ENCODE data around the gene CYP46A1. TPM values are rescaled to one million over a fixed set of nuclear protein-coding genes. Genes with fewer than 3 reads are reported as not detected.

CYP46A1 gene
- total RNA-seq, 1 donor from 2014 or later, result 1.1 TPM

DNA sequence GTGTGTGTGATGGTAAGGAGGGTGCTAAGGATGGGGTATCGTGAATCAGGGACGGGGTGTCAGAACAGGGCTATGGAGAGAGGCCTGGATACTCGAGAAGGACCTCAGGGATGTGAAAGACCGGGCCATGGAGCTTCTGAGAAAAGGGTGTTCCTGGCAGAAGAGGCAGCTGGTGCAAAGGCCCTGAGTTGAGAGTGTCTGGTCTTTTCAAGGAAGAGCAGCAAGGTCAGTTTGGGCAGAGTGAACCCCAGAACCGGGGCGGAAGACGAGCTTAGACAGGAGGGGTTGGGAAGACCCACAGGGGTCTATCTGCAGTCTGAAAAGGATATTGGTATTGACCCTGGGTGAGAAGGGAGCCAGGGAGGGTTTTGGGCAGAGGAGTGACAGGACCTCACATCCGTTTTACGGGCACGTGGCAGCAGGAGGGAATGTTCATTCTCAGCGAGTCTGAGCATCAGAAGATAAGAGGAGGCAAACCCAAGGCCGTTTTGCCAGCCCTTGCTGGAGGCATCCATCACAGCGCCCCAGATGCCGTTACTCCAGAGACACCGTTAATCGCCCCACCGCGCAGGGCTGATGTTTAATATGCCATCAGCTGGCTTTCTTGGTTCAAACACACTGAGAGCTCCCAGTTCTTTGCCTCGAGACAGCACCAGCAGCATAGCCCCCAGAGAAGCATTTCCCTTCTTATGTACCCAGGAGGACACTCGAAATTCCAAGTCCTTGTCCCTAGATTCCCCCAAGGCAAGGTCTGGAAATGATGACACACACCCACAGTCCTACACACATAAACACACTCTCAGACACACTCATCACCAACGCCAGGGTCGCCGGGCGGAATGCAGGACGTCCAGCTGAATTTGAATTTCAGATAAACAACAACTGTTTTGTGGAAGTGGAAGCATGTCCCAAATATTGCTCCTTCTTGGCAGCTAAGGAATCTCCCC lies 67.7 kb downstream of the CYP46A1 start:
- Histone ChIP-seq H3K27ac (no peak overlapping the region), H3K4me3 (no peak overlapping the region), H3K9ac (no peak overlapping the region), H3K9me3 (ENCODE audit: low read depth) (no peaks in the 10 kb centered on the region), H3F3A (ENCODE audit: low read depth) (peaks cover 21% of the 10 kb centered on the region), H3K4me2 (no peak overlapping the region), H2AFZ (replicated peaks) (no peak overlapping the region), H3K27me3 (no peaks in the 10 kb centered on the region), H3K79me2 (ENCODE audit: low read depth) (no peaks in the 10 kb centered on the region), H3K36me3 (no peaks in the 10 kb centered on the region), H3K4me1 (peaks cover 22% of the 10 kb centered on the region), H4K20me1 (ENCODE audit: low read depth) (no peaks in the 10 kb centered on the region)
- no peaks in the 10 kb centered on the region for H3K9me3 Mint-ChIP-seq
- H3K4me3 Mint-ChIP-seq, result no peak overlapping the region
- peaks cover 26% of the 10 kb centered on the region for H3K4me1 Mint-ChIP-seq
- peaks cover 19% of the 10 kb centered on the region for H3K27me3 Mint-ChIP-seq (ENCODE audit: insufficient read depth, low read depth)
- no peak for DNase-seq (ENCODE audit: low spot score)
- TF ChIP-seq, protein P1, sequence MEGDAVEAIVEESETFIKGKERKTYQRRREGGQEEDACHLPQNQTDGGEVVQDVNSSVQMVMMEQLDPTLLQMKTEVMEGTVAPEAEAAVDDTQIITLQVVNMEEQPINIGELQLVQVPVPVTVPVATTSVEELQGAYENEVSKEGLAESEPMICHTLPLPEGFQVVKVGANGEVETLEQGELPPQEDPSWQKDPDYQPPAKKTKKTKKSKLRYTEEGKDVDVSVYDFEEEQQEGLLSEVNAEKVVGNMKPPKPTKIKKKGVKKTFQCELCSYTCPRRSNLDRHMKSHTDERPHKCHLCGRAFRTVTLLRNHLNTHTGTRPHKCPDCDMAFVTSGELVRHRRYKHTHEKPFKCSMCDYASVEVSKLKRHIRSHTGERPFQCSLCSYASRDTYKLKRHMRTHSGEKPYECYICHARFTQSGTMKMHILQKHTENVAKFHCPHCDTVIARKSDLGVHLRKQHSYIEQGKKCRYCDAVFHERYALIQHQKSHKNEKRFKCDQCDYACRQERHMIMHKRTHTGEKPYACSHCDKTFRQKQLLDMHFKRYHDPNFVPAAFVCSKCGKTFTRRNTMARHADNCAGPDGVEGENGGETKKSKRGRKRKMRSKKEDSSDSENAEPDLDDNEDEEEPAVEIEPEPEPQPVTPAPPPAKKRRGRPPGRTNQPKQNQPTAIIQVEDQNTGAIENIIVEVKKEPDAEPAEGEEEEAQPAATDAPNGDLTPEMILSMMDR (IDR thresholded peaks at IDR 0.05), result no peak
- TF ChIP-seq EZH2 (IDR thresholded peaks at IDR 0.05) (no peak), EZH2phosphoT487 (IDR thresholded peaks at IDR 0.05) (no peak)
- H3K27ac Mint-ChIP-seq, result peak overlapping the region; percentile 85
- H3K36me3 Mint-ChIP-seq, result no peaks in the 10 kb centered on the region

DNA sequence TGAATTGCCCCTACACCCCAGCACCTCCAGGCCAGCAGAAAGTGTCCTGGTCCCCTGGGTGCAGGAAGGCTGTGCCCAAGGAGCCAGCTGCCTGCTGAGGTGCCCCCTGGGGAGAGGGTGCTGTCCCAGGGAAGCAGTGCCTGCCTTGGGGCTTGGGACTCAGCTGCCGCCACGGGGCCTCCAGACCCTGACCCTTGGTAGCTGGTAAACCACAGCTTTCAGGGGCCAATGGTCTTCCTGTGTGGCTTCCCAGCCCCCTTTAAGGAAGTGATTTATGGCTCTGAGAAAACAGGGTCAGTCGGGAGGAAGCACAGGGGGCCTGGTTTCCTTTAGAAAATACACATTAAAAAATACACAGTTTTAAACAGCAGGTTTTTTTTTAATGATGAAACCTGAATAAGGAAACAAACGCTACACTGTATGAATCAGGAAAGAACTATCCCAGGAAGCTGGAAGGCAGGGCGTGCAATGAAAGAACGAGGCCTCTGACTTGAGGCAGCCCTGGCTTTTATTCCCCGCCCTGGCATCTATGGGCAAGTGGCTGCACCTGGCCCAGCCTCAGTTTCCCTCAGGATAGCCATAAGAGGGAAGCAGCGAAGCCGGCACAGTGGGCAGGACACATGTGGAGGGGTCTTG lies 68.5 kb downstream of the CYP46A1 start:
- DNase-seq (ENCODE audit: low spot score), result no peak
- H2AFZ ChIP-seq (replicated peaks), result no peak overlapping the region
- no peaks in the 10 kb centered on the region for H3K27me3 ChIP-seq
- peaks cover 22% of the 10 kb centered on the region for H3K4me1 ChIP-seq
- Mint-ChIP-seq H3K9me3 (no peaks in the 10 kb centered on the region), H3K36me3 (no peaks in the 10 kb centered on the region), H3K27me3 (ENCODE audit: insufficient read depth, low read depth) (peaks cover 19% of the 10 kb centered on the region), H3K4me1 (peaks cover 26% of the 10 kb centered on the region), H3K27ac (no peak overlapping the region), H3K4me3 (no peak overlapping the region)
- H3K9ac ChIP-seq, result no peak overlapping the region
- no peak overlapping the region for H3K4me3 ChIP-seq
- H3K79me2 ChIP-seq (ENCODE audit: low read depth), result no peaks in the 10 kb centered on the region
- H3K36me3 ChIP-seq, result no peaks in the 10 kb centered on the region
- no peak overlapping the region for H3K4me2 ChIP-seq
- peaks cover 21% of the 10 kb centered on the region for H3F3A ChIP-seq (ENCODE audit: low read depth)
- H3K9me3 ChIP-seq (ENCODE audit: low read depth), result no peaks in the 10 kb centered on the region
- H4K20me1 ChIP-seq (ENCODE audit: low read depth), result no peaks in the 10 kb centered on the region
- TF ChIP-seq, protein P1 (IDR thresholded peaks at IDR 0.05), result no peak
- no peak for TF ChIP-seq EZH2phosphoT487 (IDR thresholded peaks at IDR 0.05)
- TF ChIP-seq EZH2 (IDR thresholded peaks at IDR 0.05), result no peak
- no peak overlapping the region for H3K27ac ChIP-seq

DNA sequence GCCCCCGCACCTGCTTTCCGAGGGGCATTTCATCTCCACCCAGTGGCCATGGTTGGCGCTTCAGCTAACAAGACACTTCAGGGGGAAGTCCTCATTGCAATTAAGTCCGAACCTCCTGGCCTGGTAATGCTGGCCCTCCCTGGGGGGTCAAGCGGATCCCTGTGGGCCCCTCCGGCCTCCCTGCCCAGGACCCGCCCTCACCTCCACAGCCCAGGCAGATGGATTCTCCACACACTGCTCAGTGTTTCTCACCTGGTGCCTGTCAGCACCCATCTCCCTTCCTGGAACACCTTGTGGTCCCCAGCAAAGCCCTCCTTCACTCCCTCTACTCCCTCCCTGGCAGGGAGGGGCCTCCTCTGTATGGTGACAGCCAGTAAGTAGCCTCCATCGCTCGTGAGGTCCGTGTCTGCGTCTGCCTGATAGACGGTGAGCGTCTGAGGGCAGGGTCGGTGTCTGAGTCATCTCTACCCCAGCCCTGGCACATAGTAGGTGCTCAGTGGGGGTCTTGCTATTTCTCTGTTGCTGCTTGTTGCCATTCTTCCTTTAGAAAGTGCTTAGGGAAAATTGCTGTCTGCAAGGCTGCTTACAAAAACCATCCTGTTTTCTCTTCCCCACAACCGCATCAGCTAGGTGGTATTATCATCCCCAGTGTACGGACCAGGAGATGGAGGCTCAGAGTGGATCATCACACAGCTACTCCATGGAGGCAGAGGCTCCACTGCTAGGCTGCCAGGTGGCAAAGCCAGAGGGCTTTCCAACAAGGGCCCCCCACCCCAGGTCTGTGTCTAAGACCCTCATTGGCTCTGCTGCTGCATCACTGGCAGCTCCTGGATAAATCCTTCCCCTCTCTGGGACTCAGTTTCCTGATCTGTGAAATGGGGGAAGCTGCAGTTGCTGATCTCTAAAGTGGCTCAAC lies 69.4 kb downstream of the CYP46A1 start:
- H3K4me1 ChIP-seq, result peaks cover 22% of the 10 kb centered on the region
- Mint-ChIP-seq H3K4me3 (peak overlapping the region; percentile 55), H3K27me3 (ENCODE audit: insufficient read depth, low read depth) (peaks cover 19% of the 10 kb centered on the region), H3K27ac (peak overlapping the region; percentile 78), H3K9me3 (no peaks in the 10 kb centered on the region), H3K36me3 (no peaks in the 10 kb centered on the region), H3K4me1 (peaks cover 33% of the 10 kb centered on the region)
- H3K9me3 ChIP-seq (ENCODE audit: low read depth), result no peaks in the 10 kb centered on the region
- H3K27ac ChIP-seq, result no peak overlapping the region
- H3K36me3 ChIP-seq, result no peaks in the 10 kb centered on the region
- H3K4me2 ChIP-seq, result peak overlapping the region; percentile 32
- H4K20me1 ChIP-seq (ENCODE audit: low read depth), result no peaks in the 10 kb centered on the region
- H3F3A ChIP-seq (ENCODE audit: low read depth), result peaks cover 21% of the 10 kb centered on the region
- H3K9ac ChIP-seq, result no peak overlapping the region
- no peak overlapping the region for H3K4me3 ChIP-seq
- no peak overlapping the region for H2AFZ ChIP-seq (replicated peaks)
- H3K27me3 ChIP-seq, result no peaks in the 10 kb centered on the region
- H3K79me2 ChIP-seq (ENCODE audit: low read depth), result no peaks in the 10 kb centered on the region
- no peak for TF ChIP-seq EZH2 (IDR thresholded peaks at IDR 0.05)
- TF ChIP-seq EZH2phosphoT487 (IDR thresholded peaks at IDR 0.05), result no peak
- TF ChIP-seq, protein P1 (IDR thresholded peaks at IDR 0.05), result no peak
- DNase-seq (ENCODE audit: low spot score), result peak; percentile 39

All from neural progenitor cell (in vitro differentiated cells).